Measurements from ENCODE around the gene NR1H3. TPM values are rescaled to one million over a fixed set of nuclear protein-coding genes. Genes with fewer than 3 reads are reported as not detected.

Gene NR1H3
- total and polyA plus RNA-seq, 8 donors: 8.9 to 60.0 (median 17.6) TPM

- H3K9me3 ChIP-seq: no peaks in the 10 kb centered on the region
- H3K27me3 ChIP-seq: no peaks in the 10 kb centered on the region
- peaks cover 0 to 36% (median 0%) of the 10 kb centered on the region in 3 donors for H3K36me3 ChIP-seq
- FAIRE-seq (no peak), DNase-seq (no peak), ATAC-seq (peak in 1 of 4 donors; percentile 52)
- no peak for TF ChIP-seq CTCF (IDR thresholded peaks at IDR 0.05)
- no peak overlapping the region for H3K27ac ChIP-seq
- H3K4me1 ChIP-seq: no peaks in the 10 kb centered on the region
- no peak overlapping the region for H3K4me3 ChIP-seq
- intact Hi-C loops (cut with DNase I): no loop called here
- 97 to 98% methylated on average over 7 of the region's 7 CpGs for WGBS, 2 donors
Measured at GRCh38 chr11:47225552-47226400, 32.0 kb upstream of the NR1H3 start.

- Histone ChIP-seq H3K4me3 (no peak overlapping the region), H3K36me3 (peaks cover 0 to 17% (median 0%) of the 10 kb centered on the region in 3 donors), H3K9me3 (no peaks in the 10 kb centered on the region), H3K27ac (no peak overlapping the region), H3K4me1 (peaks cover 0 to 3% (median 0%) of the 10 kb centered on the region in 3 donors), H3K27me3 (no peaks in the 10 kb centered on the region)
- 94 to 97% methylated on average over 8 of the region's 8 CpGs for WGBS, 2 donors
- DNase-seq: no peak
- ATAC-seq: no peak
- FAIRE-seq: no peak
- TF ChIP-seq CTCF (IDR thresholded peaks at IDR 0.05): no peak
- intact Hi-C loops (cut with DNase I): no loop called here
Measured at GRCh38 chr11:47229161-47229560, 28.6 kb upstream of the NR1H3 start.

- intact Hi-C loops (cut with DNase I): no loop called here
- Histone ChIP-seq H3K9me3 (no peaks in the 10 kb centered on the region), H3K27ac (no peak overlapping the region), H3K4me3 (no peak overlapping the region), H3K27me3 (no peaks in the 10 kb centered on the region), H3K36me3 (peaks cover 0 to 4% (median 0%) of the 10 kb centered on the region in 3 donors), H3K4me1 (peaks cover 0 to 8% (median 6%) of the 10 kb centered on the region in 3 donors)
- WGBS, 2 donors: 73 to 78% methylated on average over 4 of the region's 4 CpGs
- no peak for FAIRE-seq
- no peak for ATAC-seq
- no peak for TF ChIP-seq CTCF (IDR thresholded peaks at IDR 0.05)
- no peak for DNase-seq
Measured at GRCh38 chr11:47233051-47233450, 24.7 kb upstream of the NR1H3 start.

GRCh38 chr11:47233989-47234668 is 23.7 kb upstream of the NR1H3 start:
- H3K36me3 ChIP-seq: peaks cover 0 to 5% (median 3%) of the 10 kb centered on the region in 3 donors
- intact Hi-C loops (cut with DNase I): no loop called here
- peak; percentile 12 to 75 (median 54) for ATAC-seq
- FAIRE-seq: no peak
- peak overlapping the region in 2 of 4 donors; percentile 19 to 43 for H3K4me3 ChIP-seq
- TF ChIP-seq CTCF (IDR thresholded peaks at IDR 0.05): no peak
- H3K4me1 ChIP-seq: peaks cover 0 to 8% (median 6%) of the 10 kb centered on the region in 3 donors
- no peaks in the 10 kb centered on the region for H3K9me3 ChIP-seq
- H3K27ac ChIP-seq: peak overlapping the region; percentile 18 to 73 (median 46)
- no peaks in the 10 kb centered on the region for H3K27me3 ChIP-seq
- WGBS, 2 donors: 14 to 15% methylated on average over 11 of the region's 11 CpGs
- DNase-seq: no peak
